ENCODE data around the gene THAP2.

Gene THAP2

GRCh38 chr12:71636704-71637115 is 27.4 kb upstream of the THAP2 start:
- TF ChIP-seq, protein P1, sequence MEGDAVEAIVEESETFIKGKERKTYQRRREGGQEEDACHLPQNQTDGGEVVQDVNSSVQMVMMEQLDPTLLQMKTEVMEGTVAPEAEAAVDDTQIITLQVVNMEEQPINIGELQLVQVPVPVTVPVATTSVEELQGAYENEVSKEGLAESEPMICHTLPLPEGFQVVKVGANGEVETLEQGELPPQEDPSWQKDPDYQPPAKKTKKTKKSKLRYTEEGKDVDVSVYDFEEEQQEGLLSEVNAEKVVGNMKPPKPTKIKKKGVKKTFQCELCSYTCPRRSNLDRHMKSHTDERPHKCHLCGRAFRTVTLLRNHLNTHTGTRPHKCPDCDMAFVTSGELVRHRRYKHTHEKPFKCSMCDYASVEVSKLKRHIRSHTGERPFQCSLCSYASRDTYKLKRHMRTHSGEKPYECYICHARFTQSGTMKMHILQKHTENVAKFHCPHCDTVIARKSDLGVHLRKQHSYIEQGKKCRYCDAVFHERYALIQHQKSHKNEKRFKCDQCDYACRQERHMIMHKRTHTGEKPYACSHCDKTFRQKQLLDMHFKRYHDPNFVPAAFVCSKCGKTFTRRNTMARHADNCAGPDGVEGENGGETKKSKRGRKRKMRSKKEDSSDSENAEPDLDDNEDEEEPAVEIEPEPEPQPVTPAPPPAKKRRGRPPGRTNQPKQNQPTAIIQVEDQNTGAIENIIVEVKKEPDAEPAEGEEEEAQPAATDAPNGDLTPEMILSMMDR (IDR thresholded peaks at IDR 0.05; ENCODE audit: low read depth, low read length, missing control alignments), result peak; percentile 76
- peak; percentile 63 for DNase-seq (ENCODE audit: low read depth)
- in situ Hi-C loops (cut with HindIII; ENCODE audit: low sequenced_read_pairs), result no loop called here
- no peak overlapping the region for H3K4me3 ChIP-seq (ENCODE audit: low read depth, low read length)

- TF ChIP-seq, protein P1 (IDR thresholded peaks at IDR 0.05; ENCODE audit: low read depth, low read length, missing control alignments), result no peak
- no peak overlapping the region for H3K4me3 ChIP-seq (ENCODE audit: low read depth, low read length)
- DNase-seq (ENCODE audit: low read depth), result no peak
- in situ Hi-C loops (cut with HindIII; ENCODE audit: low sequenced_read_pairs), result no loop called here
These were observed 25.6 kb upstream of the THAP2 start for GRCh38 chr12:71638499-71638898.

DNA sequence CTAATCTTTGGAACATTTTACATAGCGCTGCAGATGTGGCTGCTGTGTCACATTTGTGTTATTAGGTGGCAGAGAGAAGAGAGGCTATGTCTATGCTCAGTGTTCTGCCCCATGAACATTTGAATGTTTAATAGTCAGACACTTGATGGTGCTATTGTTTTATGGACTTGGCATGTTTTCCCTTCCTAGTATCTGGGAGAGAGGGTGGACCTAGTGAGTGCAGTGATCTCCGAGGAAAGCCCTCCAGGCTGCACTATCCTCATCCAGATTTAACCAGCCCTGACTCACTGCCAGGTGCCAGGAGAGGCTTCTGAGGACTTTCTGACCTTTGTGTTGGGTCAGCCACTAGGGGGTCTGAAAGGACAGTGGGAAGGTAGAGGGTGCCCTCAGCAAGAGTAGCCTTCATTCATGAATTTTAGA is 24.8 kb upstream of the THAP2 start:
- in situ Hi-C loops (cut with HindIII; ENCODE audit: low sequenced_read_pairs), result no loop called here
- no peak for DNase-seq (ENCODE audit: low read depth)
- TF ChIP-seq, protein P1 (IDR thresholded peaks at IDR 0.05; ENCODE audit: low read depth, low read length, missing control alignments), result no peak
- H3K4me3 ChIP-seq (ENCODE audit: low read depth, low read length), result no peak overlapping the region

DNA sequence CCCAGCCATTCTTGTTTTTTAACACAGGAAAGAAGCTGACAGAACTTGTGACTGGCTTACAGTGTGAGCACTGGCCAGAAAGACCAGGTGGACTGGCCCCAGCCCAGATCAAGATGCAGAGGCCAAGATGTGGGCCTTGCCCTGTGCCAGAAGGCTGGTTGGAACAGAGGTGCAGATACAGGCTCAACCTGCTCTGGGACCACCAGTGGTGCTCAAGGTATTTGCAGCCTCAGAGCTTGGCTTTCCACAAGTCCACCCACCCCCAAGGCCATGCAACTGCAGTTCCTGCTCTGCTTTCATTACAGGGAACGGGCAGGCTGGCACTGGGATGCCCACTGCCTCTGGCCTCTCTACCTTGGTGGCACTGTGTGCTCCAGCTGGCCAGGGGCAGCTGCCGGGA is 23.8 kb upstream of the THAP2 start:
- H3K4me3 ChIP-seq (ENCODE audit: low read depth, low read length), result no peak overlapping the region
- in situ Hi-C loops (cut with HindIII; ENCODE audit: low sequenced_read_pairs), result no loop called here
- no peak for DNase-seq (ENCODE audit: low read depth)
- TF ChIP-seq, protein P1 (IDR thresholded peaks at IDR 0.05; ENCODE audit: low read depth, low read length, missing control alignments), result no peak

DNA sequence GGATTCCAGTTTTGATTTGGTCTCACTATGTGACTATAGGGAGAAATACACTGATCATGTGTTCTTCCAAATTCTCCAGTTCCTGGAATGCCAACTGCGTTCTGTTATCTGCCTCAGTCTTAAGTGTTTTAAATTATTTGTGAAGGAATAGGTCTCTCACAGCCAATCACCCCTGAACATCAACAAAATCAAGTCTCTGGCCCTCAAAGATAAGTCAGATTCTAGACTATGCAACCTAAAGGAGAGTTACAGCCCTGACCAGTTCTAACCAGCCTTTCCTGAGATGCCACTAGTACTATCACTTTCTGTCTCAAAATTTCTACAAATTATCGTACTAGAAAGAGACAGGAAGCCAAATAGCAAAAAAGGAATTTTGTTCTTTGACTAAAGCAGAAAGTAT is 22.7 kb upstream of the THAP2 start:
- TF ChIP-seq, protein P1 (IDR thresholded peaks at IDR 0.05; ENCODE audit: low read depth, low read length, missing control alignments), result no peak
- no peak for DNase-seq (ENCODE audit: low read depth)
- H3K4me3 ChIP-seq (ENCODE audit: low read depth, low read length), result no peak overlapping the region
- in situ Hi-C loops (cut with HindIII; ENCODE audit: low sequenced_read_pairs), result no loop called here

- TF ChIP-seq, protein P1 (IDR thresholded peaks at IDR 0.05; ENCODE audit: low read depth, low read length, missing control alignments), result no peak
- H3K4me3 ChIP-seq (ENCODE audit: low read depth, low read length), result no peak overlapping the region
- DNase-seq (ENCODE audit: low read depth), result no peak
- in situ Hi-C loops (cut with HindIII; ENCODE audit: low sequenced_read_pairs), result no loop called here
These were observed 21.8 kb upstream of the THAP2 start for GRCh38 chr12:71642264-71642663.

DNA sequence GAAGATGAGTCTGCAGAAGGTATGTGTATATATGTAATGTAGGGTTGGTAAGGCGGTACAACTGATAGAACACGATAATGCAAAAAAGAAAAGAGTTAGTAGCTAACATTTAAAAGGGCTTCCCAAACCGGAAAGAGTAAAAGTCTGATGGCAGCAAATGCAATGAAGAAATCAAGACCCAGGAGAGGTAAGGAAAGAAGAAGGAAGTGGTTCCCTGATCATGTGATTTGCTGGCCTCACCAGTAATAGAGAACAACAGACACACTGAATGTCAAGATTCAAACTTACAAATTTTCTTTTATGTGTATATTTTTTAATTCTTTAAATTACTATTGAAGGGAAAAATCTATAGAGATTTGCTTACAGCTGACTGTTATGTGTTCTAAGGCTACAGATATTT is 18.8 kb upstream of the THAP2 start:
- in situ Hi-C loops (cut with HindIII; ENCODE audit: low sequenced_read_pairs), result no loop called here
- no peak for DNase-seq (ENCODE audit: low read depth)
- TF ChIP-seq, protein P1 (IDR thresholded peaks at IDR 0.05; ENCODE audit: low read depth, low read length, missing control alignments), result no peak

More for the DNA sequence above, 18.8 kb upstream of the THAP2 start:
- no peak overlapping the region for H3K4me3 ChIP-seq (ENCODE audit: low read depth, low read length)
